ENCODE measurements around the gene WBP1L. TPM values are rescaled to one million over a fixed set of nuclear protein-coding genes. Genes with fewer than 3 reads are reported as not detected.

Gene WBP1L
- total and polyA plus RNA-seq, 2 of the 13 experiments (the other 11 are each of a cell fraction or from before 2014, with no cell fraction given), result 8.3 to 12.3 TPM

DNA sequence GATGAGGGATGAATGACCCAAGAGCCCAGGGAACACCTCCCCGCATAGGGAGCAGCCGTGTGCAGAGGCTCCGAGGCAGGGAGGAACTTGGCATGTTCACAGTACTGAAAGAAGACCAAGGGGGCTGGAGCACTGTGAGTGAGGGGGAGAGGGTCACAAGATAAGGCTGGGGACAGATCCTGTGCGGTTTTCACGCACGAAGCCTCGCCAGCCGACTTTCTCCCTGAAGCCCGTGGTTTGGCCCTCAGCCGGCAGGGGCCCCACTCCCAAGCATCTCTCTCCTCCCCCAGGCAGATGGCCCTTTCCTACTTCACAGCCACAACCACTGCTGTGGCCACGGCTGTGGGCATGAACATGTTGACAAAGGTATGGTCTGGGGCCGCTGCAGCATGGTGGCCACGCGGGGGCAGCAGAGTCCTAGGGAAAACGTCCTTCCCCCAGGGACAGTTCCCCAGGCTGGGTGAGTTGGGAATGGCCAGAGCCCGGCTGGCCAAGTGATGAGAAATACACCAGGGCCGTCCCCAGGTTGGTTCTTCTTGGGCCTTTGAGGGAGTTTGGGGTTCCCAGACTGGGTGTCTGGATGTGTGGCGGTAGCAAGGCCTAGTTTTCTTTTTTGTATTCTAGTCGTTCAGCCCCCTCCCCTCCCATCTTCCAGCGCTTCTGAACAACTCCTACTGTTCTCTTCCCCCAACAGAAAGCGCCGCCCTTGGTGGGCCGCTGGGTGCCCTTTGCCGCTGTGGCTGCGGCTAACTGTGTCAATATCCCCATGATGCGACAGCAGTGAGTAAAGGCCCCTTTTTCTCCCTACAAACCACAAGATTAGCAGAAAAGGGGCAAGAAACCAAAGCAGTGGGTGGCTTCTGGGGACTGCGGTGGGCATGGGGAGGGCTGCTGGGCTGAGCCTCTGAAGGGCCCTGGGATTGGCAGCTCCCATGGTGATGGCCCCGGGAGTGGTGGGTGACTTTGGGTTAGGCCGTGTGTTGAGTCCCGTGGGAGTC, 14.4 kb upstream of the WBP1L start (continued):
- TF ChIP-seq, protein P1, sequence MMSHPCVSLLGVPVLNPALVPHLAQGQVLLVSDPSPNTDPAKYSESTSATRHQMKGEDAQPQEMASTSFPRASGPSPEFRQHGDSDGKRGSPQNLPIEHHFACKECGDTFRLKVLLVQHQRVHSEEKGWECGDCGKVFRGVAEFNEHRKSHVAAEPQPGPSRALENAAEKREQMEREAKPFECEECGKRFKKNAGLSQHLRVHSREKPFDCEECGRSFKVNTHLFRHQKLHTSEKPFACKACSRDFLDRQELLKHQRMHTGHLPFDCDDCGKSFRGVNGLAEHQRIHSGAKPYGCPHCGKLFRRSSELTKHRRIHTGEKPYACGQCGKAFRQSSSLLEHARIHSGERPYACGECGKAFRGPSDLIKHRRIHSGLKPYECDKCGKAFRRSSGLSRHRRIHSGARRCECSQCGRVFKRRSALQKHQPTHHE (CRISPR knock-in tag; IDR thresholded peaks at IDR 0.05; ENCODE audit: borderline replicate concordance), result no peak
- TF ChIP-seq ZBTB33 (CRISPR knock-in tag; IDR thresholded peaks at IDR 0.05), result peak; percentile 74; the same call in 1 of the 2 replicates
- no peak for TF ChIP-seq ZNF205 (CRISPR knock-in tag; IDR thresholded peaks at IDR 0.05)
- peak; percentile 80 for TF ChIP-seq SMC3 (IDR thresholded peaks at IDR 0.05; ENCODE audit: low read length)
- TF ChIP-seq, protein P2, sequence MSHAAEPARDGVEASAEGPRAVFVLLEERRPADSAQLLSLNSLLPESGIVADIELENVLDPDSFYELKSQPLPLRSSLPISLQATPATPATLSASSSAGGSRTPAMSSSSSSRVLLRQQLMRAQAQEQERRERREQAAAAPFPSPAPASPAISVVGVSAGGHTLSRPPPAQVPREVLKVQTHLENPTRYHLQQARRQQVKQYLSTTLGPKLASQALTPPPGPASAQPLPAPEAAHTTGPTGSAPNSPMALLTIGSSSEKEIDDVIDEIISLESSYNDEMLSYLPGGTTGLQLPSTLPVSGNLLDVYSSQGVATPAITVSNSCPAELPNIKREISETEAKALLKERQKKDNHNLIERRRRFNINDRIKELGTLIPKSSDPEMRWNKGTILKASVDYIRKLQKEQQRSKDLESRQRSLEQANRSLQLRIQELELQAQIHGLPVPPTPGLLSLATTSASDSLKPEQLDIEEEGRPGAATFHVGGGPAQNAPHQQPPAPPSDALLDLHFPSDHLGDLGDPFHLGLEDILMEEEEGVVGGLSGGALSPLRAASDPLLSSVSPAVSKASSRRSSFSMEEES (CRISPR knock-in tag; IDR thresholded peaks at IDR 0.05), result no peak
- no peak for TF ChIP-seq BORCS8-MEF2B (CRISPR knock-in tag; IDR thresholded peaks at IDR 0.05)
- no peak for TF ChIP-seq ZNF879 (CRISPR knock-in tag; IDR thresholded peaks at IDR 0.05)
- TF ChIP-seq ZNF777 (CRISPR knock-in tag; IDR thresholded peaks at IDR 0.05), result no peak
- no peak for TF ChIP-seq ZMYM4 (CRISPR knock-in tag; IDR thresholded peaks at IDR 0.05)
- TF ChIP-seq AGO1 (IDR thresholded peaks at IDR 0.05; ENCODE audit: low read depth, low read length, poor library complexity, severe bottlenecking), result peak; percentile 37
- TF ChIP-seq ZNF790 (CRISPR knock-in tag; IDR thresholded peaks at IDR 0.05; ENCODE audit: borderline replicate concordance), result no peak
- no peak for TF ChIP-seq ZNF569 (CRISPR knock-in tag; IDR thresholded peaks at IDR 0.05; ENCODE audit: borderline replicate concordance)
- TF ChIP-seq, protein P3, sequence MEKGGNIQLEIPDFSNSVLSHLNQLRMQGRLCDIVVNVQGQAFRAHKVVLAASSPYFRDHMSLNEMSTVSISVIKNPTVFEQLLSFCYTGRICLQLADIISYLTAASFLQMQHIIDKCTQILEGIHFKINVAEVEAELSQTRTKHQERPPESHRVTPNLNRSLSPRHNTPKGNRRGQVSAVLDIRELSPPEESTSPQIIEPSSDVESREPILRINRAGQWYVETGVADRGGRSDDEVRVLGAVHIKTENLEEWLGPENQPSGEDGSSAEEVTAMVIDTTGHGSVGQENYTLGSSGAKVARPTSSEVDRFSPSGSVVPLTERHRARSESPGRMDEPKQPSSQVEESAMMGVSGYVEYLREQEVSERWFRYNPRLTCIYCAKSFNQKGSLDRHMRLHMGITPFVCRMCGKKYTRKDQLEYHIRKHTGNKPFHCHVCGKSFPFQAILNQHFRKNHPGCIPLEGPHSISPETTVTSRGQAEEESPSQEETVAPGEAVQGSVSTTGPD (CRISPR knock-in tag; IDR thresholded peaks at IDR 0.05), result no peak
- no peak for TF ChIP-seq CREBL2 (CRISPR knock-in tag; IDR thresholded peaks at IDR 0.05; ENCODE audit: borderline replicate concordance)
- no peak for TF ChIP-seq EP300 (IDR thresholded peaks at IDR 0.05; ENCODE audit: low read depth in 2 of 2, low read length in 2 of 2)
- TF ChIP-seq EP300 (CRISPR knock-in tag; IDR thresholded peaks at IDR 0.05; ENCODE audit: borderline replicate concordance), result no peak
- TF ChIP-seq, protein P4, sequence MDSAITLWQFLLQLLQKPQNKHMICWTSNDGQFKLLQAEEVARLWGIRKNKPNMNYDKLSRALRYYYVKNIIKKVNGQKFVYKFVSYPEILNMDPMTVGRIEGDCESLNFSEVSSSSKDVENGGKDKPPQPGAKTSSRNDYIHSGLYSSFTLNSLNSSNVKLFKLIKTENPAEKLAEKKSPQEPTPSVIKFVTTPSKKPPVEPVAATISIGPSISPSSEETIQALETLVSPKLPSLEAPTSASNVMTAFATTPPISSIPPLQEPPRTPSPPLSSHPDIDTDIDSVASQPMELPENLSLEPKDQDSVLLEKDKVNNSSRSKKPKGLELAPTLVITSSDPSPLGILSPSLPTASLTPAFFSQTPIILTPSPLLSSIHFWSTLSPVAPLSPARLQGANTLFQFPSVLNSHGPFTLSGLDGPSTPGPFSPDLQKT (CRISPR knock-in tag; IDR thresholded peaks at IDR 0.05; ENCODE audit: borderline replicate concordance), result no peak
